GM18520 (cell line): Measurements from ENCODE around the gene AADACL3.
"Not testable (repeated sequence)": the region's sequence is repeated elsewhere in the genome, so short reads cannot be mapped to it uniquely, and the experiment has no call there.

Experiments used
- ATAC-seq: cut with Tn5 transposase; IDR thresholded peaks from one replicate; pipeline ENCODE4 v1.9.1; 2021; ENCODE audit not compliant: unreplicated experiment

The AADACL3 gene

GRCh38 chr1:12715896-12716437 is at the start of gene AADACL3:
Gene AADACL3, plus strand, starts transcription at chr1:12716110. Its CDS starts 67 bp downstream, at chr1:12716177.
- ATAC-seq: no peak

GRCh38 chr1:12666141-12666735 is 49.7 kb upstream of the AADACL3 start:
- ATAC-seq: no peak

- ATAC-seq: no peak
Observed at GRCh38 chr1:12669529-12670068, 46.3 kb upstream of the AADACL3 start.

- ATAC-seq: no peak
Observed at GRCh38 chr1:12674358-12674757, 41.6 kb upstream of the AADACL3 start.

- not testable (repeated sequence) for ATAC-seq
Observed at GRCh38 chr1:12676122-12676521, 39.8 kb upstream of the AADACL3 start.

- ATAC-seq: no peak
Observed at GRCh38 chr1:12677565-12677964, 38.3 kb upstream of the AADACL3 start.

- ATAC-seq: no peak
Observed at GRCh38 chr1:12678350-12678749, 37.6 kb upstream of the AADACL3 start.

- no peak for ATAC-seq
Observed at GRCh38 chr1:12678820-12679219, 37.1 kb upstream of the AADACL3 start.

GRCh38 chr1:12690156-12690555 is 25.8 kb upstream of the AADACL3 start:
- ATAC-seq: no peak

- no peak for ATAC-seq
Observed at GRCh38 chr1:12692967-12693782, 22.7 kb upstream of the AADACL3 start.

GRCh38 chr1:12696658-12697057 is 19.3 kb upstream of the AADACL3 start:
- ATAC-seq: no peak

GRCh38 chr1:12697397-12697796 is 18.5 kb upstream of the AADACL3 start:
- ATAC-seq: no peak

GRCh38 chr1:12703821-12704451 is 12.0 kb upstream of the AADACL3 start:
- no peak for ATAC-seq

- ATAC-seq: no peak
Observed at GRCh38 chr1:12706061-12706460, 9.8 kb upstream of the AADACL3 start.

GRCh38 chr1:12708396-12709090 is 7.4 kb upstream of the AADACL3 start:
- no peak for ATAC-seq

- ATAC-seq: no peak
Observed at GRCh38 chr1:12709091-12709491, 6.8 kb upstream of the AADACL3 start.

GRCh38 chr1:12709696-12710095 is 6.2 kb upstream of the AADACL3 start:
- no peak for ATAC-seq

- no peak for ATAC-seq
Observed at GRCh38 chr1:12711536-12711935, 4.4 kb upstream of the AADACL3 start.

- ATAC-seq: no peak
Observed at GRCh38 chr1:12712076-12712475, 3.8 kb upstream of the AADACL3 start.

- no peak for ATAC-seq
Observed at GRCh38 chr1:12712929-12713328, 3.0 kb upstream of the AADACL3 start.

- ATAC-seq: not testable (repeated sequence)
Observed at GRCh38 chr1:12713651-12714050, 2.3 kb upstream of the AADACL3 start.
